Activated T-cell treated with anti-CD3 and anti-CD28 coated beads for 4 hours (primary cell): ENCODE data around the gene FOXL3.
"Not testable (repeated sequence)": the region's sequence is repeated elsewhere in the genome, so short reads cannot be mapped to it uniquely, and the experiment has no call there.

ENCODE experiments used
- DNase-seq: peaks from one replicate; pipeline ENCODE4 v3.0.0-alpha.2; 2020

The FOXL3 gene

DNA sequence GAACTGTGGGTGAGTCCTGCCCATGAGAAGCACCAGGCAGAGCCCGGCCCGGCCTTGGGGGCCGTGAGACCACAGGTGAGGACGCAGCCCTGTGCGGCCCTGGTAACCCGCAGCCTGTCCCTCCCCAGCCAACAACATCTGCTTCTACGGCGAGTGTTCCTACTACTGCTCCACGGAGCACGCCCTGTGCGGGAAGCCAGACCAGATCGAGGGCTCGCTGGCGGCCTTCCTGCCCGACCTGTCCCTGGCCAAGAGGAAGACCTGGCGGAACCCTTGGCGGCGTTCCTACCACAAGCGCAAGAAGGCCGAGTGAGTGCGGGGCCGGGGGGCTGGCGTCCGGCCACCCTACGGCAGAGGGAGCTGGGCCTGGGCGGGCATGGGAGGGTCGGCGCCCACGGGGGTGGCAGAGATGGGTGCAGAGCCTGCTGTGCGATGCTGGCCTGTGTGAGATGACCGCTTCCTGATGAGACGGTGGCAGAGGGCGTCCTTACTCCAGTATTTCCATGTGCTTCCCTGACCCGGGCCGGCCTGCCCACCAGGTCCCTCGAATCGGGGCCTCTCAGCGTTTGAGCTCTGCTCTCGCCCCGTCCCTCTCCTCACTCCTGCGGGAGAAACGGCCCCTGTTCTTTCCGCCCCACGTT, 34.1 kb upstream of the FOXL3 start:
- no peak for DNase-seq

DNA sequence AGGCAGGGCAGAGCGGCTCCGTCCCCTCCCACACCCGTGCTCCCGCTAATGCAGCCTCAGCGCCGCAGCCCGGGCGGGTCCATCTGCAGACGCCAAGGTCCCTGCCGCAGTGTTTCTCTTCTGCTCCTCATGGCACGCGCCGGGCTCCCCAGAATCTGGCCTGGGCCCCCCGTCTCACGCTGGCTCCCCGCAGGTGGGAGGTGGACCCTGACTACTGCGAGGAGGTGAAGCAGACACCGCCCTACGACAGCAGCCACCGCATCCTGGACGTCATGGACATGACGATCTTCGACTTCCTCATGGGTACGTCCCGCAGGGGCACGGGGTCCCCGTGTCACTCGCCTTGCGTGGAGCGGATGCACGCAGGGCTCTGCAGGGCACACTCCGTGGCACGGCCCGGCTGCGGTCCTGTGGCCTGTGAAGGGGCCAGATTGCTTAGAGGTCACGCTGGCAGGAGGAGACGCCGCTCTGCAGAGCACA, 33.5 kb upstream of the FOXL3 start:
- DNase-seq, result no peak

DNA sequence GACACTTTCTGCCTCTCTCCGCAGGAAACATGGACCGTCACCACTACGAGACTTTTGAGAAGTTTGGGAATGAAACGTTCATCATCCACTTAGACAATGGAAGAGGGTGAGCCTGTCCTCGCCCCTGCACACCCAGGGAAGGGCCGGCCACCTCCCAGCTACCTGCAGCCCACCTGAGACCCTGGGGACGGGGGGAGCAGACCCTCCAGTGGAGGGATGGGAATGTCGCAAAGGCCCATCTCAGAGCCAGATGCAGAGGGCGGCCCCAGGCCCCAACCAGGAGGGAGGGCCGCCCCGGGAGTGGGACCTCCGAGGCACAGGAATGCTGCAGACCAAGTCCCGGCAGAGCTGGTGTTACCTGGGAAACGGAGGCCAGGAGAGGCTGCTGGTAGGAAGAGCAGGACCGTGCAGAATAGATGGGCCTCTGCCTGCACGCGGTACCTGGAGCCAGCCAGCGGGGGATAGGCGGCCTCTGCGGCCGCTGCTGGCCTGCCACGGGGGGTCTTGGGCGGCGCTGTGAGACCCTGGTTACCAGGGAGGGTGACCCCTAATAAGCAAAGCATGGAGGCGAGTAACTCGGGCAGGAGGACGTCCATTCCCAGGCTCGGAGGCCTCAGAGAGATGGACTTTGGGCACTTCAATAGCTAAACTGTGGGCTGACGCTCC, 32.9 kb upstream of the FOXL3 start:
- DNase-seq, result no peak

GRCh38 chr7:257647-257992, 32.4 kb upstream of the FOXL3 start:
- no peak for DNase-seq

DNA sequence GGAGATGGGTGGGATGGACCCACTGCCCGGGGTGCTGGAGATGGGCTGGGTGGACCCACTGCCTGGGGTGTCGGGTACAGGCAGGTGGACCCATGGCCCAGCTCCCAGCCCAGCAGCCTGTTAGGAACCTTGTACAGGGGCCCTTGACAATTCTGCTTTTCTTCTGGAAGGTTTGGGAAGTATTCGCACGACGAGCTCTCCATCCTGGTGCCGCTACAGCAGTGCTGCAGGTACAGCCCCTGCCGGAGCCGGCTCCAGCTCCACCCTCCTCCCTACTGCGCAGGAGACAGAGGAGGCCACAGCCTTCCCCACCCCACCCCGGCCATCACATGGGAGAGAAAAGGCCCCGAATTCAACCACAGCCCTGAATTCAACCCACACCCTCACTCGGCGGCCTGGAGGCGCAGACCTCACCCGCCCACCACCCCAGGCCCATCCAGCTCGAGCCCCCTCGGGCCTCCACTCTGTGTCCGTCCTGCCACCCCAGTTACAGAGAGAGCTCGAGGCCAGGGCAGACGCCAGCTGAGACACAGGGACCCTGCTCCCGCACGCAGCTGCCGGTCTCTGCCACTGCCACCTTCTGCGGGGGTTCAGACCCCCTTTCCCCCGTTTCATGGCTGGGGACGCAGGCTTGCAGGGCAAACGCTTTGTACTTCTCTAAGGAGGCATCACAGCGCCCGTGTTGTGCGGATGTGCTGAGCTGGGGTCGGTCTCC, 31.3 kb upstream of the FOXL3 start:
- DNase-seq, result no peak

- DNase-seq, result no peak
These were observed 30.8 kb upstream of the FOXL3 start for GRCh38 chr7:259191-259505.

DNA sequence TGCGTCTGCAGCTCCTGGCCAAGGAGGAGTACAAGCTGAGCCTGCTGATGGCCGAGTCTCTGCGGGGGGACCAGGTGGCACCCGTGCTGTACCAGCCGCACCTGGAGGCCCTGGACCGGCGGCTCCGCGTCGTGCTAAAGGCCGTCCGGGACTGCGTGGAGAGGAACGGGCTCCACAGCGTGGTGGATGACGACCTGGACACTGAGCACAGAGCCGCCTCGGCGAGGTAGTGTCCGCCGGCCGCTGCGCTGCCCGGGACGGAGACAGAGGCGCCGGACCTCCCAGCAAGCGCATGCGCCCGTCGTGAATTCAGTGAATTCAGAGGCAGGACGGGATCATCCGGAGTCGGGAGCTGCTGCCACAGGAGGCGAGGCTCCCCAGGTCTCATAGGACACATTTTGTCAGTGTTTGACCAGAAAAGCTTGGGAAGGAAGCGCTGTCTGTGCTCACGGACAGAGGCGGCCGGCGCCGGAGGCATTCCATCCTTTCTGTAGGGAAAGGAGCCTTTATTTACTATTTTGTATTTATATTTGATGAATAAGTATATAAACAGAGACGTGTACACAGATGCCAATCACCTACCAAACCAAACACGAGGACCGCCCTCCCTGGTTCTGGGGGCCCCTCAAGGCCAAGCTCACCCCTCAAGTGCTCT, 30.1 kb upstream of the FOXL3 start:
- DNase-seq, result no peak

- DNase-seq, result no peak
These were observed 29.3 kb upstream of the FOXL3 start for GRCh38 chr7:260441-261281.

GRCh38 chr7:261341-262250, 28.4 kb upstream of the FOXL3 start:
- no peak for DNase-seq

GRCh38 chr7:262251-262572, 27.8 kb upstream of the FOXL3 start:
- no peak for DNase-seq

GRCh38 chr7:262631-263311, 27.2 kb upstream of the FOXL3 start:
- peak; percentile 36 for DNase-seq

- DNase-seq, result not testable (repeated sequence)
These were observed 26.3 kb upstream of the FOXL3 start for GRCh38 chr7:263483-264351.

DNA sequence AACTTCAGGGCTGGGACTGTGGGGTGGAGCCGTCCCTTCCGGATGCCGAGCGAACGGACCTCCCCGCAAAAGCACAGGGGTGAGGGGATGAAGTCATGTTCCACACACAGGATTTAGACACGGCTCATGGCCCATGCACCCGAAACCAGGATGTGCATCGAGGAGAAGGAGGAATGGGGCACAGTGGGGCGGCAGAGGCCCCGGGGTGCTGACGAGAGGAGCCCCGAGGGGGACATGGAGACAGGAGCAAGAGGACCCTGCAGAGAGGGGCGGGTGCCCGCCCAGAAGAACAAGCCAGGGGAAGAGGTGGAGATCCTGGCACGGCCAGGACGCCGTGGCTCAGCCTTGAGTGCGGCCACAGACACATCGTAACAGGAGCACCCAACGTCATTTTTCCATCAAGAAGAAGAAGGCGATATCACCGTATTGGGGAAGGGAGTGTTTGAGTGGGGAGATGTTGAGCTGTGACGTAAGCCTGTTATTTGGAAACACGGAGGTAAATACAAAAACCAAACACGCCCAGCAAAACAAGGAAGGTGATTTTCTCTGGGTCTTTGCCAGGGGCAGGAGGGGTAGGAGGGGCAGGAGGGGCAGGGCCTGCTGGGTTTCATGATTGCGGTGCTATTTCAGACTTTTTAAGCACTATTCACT, 25.3 kb upstream of the FOXL3 start:
- no peak for DNase-seq

DNA sequence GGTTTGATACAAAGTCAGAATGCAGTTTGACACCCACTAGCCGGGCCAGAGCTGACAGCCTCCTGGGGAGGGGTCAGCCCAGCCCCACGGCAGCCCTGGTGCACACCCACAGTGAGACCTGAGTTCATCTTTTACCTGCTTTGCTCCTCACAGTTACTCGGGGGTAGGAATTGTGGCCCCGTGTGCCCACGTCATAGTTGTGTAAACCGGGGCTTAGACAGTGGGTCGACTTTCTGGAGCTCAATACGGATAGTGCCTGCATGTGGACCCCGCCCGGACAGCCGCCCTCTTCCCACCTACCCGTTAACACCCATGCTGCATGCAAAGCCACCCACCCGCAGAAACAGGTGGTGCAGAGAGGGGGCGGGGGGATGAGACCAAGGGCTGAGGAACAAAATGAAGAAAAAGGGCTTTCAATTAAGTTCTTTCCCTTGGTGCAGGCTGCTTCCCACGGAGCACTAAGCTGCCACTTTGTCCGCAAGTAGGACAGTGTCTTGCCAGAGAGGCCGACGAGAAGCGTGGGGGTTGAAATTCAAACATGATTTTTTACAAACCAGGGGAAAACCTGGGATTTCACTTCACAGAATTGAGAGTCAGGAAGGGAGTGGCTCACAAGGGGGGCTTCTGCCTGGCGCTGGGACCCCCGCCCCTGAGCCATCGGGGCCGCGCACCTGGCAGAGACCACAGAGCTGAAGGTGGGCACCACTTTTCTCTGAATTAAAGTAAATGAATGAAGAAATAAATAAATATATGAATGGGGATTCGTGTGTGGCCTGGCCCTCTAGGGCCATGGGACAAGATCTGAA, 24.6 kb upstream of the FOXL3 start:
- DNase-seq, result no peak

- DNase-seq, result no peak
These were observed 23.7 kb upstream of the FOXL3 start for GRCh38 chr7:265998-266850.

DNA sequence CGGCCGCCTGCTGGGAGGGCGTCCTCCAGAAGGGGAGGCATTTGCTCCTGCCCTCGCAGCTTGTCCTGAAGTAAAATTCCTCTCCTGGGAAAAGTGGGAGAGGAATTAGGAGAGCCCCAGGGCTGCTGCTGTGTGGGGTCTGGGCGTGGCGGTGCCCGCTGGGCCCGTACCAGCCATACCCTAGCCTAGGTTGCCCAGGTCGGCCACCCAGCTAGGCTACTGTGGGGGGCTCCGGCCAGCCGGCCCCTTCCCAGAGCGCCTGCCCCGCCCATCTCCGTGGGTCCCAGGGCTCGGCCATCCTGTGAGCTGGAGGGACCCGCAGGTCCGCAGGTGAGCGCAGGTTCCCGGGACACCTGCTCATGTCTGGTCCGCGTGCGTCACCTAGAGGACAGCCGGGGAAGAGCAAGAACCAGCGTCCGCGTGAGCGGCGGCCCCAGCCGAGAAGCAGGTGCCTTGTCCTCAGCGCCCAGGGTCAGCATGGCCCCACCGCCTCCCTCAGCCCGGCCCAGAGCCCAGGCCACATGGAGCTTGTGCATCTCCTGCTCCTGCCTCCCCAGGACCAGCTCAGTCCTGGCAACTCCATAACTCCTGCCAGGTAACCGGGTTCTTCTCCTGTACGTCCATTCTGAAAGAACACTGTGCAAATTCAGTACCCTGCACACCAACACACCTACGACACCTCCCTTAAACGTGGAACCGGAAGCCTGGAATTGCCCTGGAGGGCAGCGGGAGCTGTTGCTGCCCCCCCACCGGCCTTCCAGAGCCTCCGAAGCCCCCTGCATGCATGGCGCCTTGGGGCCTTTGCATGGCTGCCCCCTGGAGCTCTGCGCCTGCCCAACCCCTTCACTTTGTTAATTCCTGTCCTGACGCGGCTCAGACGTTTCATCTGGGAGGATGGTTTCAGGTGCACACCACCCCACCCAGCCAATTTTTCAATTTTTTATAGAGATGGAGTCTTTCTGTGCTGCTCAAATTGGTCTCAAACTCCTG, 22.8 kb upstream of the FOXL3 start:
- no peak for DNase-seq

DNA sequence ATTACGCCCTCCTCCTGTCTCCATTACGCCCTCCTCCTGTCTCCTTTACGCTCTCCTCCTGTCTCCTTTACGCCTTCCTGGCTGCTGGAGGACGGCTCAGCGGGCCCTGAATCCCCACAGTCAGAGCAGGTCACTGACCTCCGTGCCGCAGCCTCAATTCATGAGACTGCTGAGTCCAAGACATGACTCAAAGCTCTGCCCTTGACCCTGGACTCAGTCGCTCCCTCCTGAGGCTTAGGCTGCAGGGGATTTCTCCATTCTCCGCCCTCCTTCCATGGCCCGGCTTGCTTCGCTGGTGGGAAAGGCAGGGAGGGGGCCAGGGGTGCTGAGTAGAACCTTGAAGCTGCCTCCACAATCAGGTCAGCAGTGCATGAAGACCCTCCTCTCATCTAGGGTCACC, 21.0 kb upstream of the FOXL3 start:
- no peak for DNase-seq
